ENCODE data around the gene MRPL28. TPM values are rescaled to one million over a fixed set of nuclear protein-coding genes. Genes with fewer than 3 reads are reported as not detected.
A peak's percentile ranks its signal among the peaks of the same experiment; 100 is the strongest.

The MRPL28 gene
- polyA plus RNA-seq, 1 of the 3 experiments (the other 2 are of a cell fraction), result 320 TPM

DNA sequence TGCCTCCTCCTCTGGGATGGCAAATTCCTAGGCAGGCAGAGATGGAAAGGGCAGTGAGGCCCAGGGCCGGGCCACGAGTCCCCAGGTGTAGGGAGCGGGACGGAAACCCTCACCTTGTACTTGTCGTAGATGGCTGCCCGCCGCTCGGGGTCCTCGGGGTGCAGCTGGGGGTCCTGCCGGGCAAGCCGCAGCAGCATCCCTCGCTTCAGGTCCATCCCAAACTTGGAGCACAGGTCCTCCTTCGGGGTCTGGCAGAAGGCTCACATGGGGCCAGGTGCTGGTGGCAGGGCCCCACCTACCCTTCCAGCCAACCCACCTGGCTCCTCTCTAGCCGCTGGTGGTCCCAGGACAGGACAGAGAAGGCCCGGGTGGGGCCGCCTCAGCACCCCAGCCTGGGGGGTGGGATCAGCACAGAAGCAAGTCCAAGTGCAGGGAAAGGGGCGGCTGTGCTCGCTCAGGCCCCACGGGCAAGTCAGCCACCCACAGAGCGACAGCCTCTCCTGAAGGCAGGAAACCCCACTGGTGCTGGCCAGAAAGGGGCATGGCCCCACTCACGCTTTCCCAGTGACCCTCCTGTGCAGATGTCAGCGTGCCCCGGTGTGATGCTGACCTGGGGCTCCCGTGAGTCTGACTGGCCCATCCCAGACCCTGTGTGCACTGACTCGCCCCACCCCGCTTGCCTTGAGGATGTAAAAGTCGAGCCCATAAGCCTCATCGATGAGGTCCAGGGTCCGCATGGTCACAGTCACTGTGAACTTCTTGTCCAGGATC lies 1.8 kb downstream of the MRPL28 start:
- POLR2A ChIA-PET, result no interaction called here
- H4K20me1 ChIP-seq (ENCODE audit: insufficient read depth), result no peaks in the 10 kb centered on the region
- H2AFZ ChIP-seq (ENCODE audit: low read depth), result no peak overlapping the region
- 88% methylated on average over 17 of the region's 29 CpGs for WGBS (ENCODE audit: low lambda C conversion rate)
- H3K27me3 ChIP-seq (ENCODE audit: insufficient read depth), result no peaks in the 10 kb centered on the region
- CTCF ChIA-PET, result interaction anchor here (0.6 to 1.3 kb wide), 3 partner anchors 13 to 262 kb away, joined by 3 read pairs; no protein-coding TSS in a partner anchor
- peak overlapping the region; percentile 89; the same call in 1 of the 2 replicates for H3K4me2 ChIP-seq
- no peaks in the 10 kb centered on the region for H3K9me2 ChIP-seq
- no peaks in the 10 kb centered on the region; the same call in 1 of the 2 replicates for H3K79me2 ChIP-seq (ENCODE audit: insufficient read depth)
- TF ChIP-seq, protein P1, sequence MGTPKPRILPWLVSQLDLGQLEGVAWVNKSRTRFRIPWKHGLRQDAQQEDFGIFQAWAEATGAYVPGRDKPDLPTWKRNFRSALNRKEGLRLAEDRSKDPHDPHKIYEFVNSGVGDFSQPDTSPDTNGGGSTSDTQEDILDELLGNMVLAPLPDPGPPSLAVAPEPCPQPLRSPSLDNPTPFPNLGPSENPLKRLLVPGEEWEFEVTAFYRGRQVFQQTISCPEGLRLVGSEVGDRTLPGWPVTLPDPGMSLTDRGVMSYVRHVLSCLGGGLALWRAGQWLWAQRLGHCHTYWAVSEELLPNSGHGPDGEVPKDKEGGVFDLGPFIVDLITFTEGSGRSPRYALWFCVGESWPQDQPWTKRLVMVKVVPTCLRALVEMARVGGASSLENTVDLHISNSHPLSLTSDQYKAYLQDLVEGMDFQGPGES (IDR thresholded peaks at IDR 0.05; ENCODE audit: low read depth, low read length), result no peak
- TF ChIP-seq GATA2 (CRISPR knock-in tag; IDR thresholded peaks at IDR 0.05) (no peak), SIN3A (IDR thresholded peaks at IDR 0.05; ENCODE audit: borderline replicate concordance, low read depth, low read length) (no peak), GABPA (IDR thresholded peaks at IDR 0.05; ENCODE audit: low read depth) (no peak), RAD21 (IDR thresholded peaks at IDR 0.05; ENCODE audit: low read length) (no peak), FOXJ3 (CRISPR knock-in tag; IDR thresholded peaks at IDR 0.05) (no peak), TCF12 (IDR thresholded peaks at IDR 0.05) (no peak), NRF1 (IDR thresholded peaks at IDR 0.05; ENCODE audit: low read depth, low read length) (no peak), SMC3 (IDR thresholded peaks at IDR 0.05; ENCODE audit: low read depth, low read length) (no peak), JUND (IDR thresholded peaks at IDR 0.05) (no peak), RCOR1 (IDR thresholded peaks at IDR 0.05; ENCODE audit: low read length) (no peak), RFX5 (IDR thresholded peaks at IDR 0.05; ENCODE audit: low read length) (no peak)
- TF ChIP-seq, protein P2, sequence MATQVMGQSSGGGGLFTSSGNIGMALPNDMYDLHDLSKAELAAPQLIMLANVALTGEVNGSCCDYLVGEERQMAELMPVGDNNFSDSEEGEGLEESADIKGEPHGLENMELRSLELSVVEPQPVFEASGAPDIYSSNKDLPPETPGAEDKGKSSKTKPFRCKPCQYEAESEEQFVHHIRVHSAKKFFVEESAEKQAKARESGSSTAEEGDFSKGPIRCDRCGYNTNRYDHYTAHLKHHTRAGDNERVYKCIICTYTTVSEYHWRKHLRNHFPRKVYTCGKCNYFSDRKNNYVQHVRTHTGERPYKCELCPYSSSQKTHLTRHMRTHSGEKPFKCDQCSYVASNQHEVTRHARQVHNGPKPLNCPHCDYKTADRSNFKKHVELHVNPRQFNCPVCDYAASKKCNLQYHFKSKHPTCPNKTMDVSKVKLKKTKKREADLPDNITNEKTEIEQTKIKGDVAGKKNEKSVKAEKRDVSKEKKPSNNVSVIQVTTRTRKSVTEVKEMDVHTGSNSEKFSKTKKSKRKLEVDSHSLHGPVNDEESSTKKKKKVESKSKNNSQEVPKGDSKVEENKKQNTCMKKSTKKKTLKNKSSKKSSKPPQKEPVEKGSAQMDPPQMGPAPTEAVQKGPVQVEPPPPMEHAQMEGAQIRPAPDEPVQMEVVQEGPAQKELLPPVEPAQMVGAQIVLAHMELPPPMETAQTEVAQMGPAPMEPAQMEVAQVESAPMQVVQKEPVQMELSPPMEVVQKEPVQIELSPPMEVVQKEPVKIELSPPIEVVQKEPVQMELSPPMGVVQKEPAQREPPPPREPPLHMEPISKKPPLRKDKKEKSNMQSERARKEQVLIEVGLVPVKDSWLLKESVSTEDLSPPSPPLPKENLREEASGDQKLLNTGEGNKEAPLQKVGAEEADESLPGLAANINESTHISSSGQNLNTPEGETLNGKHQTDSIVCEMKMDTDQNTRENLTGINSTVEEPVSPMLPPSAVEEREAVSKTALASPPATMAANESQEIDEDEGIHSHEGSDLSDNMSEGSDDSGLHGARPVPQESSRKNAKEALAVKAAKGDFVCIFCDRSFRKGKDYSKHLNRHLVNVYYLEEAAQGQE (IDR thresholded peaks at IDR 0.05; ENCODE audit: low read depth, low read length), result no peak
- TF ChIP-seq, protein P3, sequence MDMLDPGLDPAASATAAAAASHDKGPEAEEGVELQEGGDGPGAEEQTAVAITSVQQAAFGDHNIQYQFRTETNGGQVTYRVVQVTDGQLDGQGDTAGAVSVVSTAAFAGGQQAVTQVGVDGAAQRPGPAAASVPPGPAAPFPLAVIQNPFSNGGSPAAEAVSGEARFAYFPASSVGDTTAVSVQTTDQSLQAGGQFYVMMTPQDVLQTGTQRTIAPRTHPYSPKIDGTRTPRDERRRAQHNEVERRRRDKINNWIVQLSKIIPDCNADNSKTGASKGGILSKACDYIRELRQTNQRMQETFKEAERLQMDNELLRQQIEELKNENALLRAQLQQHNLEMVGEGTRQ (IDR thresholded peaks at IDR 0.05; ENCODE audit: borderline replicate concordance, low read depth, low read length), result no peak
- TF ChIP-seq, protein P4, sequence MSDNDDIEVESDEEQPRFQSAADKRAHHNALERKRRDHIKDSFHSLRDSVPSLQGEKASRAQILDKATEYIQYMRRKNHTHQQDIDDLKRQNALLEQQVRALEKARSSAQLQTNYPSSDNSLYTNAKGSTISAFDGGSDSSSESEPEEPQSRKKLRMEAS (IDR thresholded peaks at IDR 0.05; ENCODE audit: low read depth), result no peak
- peaks cover 2 to 39% of the 10 kb centered on the region in 2 experiments for H3K36me3 ChIP-seq (replicated peaks in 1 of 2; ENCODE audit: control insufficient read depth in 1 of 2, insufficient read depth in 2 of 2, low read length in 1 of 2)
- no peak overlapping the region for H3K9ac ChIP-seq
- H3K27ac ChIP-seq (ENCODE audit: low read depth in 2 of 2, low read length in 1 of 2), result no peak overlapping the region
- peaks cover 12% of the 10 kb centered on the region for H3F3A ChIP-seq (replicated peaks; ENCODE audit: insufficient read depth)
- DNase-seq, result no peak
- H3K4me3 ChIP-seq (ENCODE audit: low read depth in 2 of 2, low read length in 1 of 2), result no peak overlapping the region
- H3K9me3 ChIP-seq, result no peaks in the 10 kb centered on the region
- peaks cover 8 to 29% of the 10 kb centered on the region in 2 experiments; a peak in 2 of 4 replicates for H3K4me1 ChIP-seq (ENCODE audit: control insufficient read depth in 1 of 2, insufficient read depth in 2 of 2, low read depth in 1 of 2, low read length in 1 of 2)

Measured in SK-N-SH (cell line).